Calu3 (cell line): ENCODE measurements around the gene ZCCHC17. TPM values are rescaled to one million over a fixed set of nuclear protein-coding genes. Genes with fewer than 3 reads are reported as not detected.

Experiments
- BruUV-seq: library from RNA; stranded (reverse); fragments of 400-500 nt; replicated peaks from 2 replicates; lab custom pipeline; 2021; lab: Mats Ljungman, UMichigan
- CTCF ChIA-PET: fragments of 300-600 bp; sonication (Branson Sonifier 250); formaldehyde crosslinking; loops from one replicate; lab custom pipeline; 2022; ENCODE audit warnings: antibody characterized with exemption; lab: Charles Lee
- DNase-seq: peaks from one replicate; pipeline ENCODE4 v3.0.0; 2022
- H3K27ac Mint-ChIP-seq: one replicate; pipeline ENCODE4 v1.8.0; 2022; ENCODE audit warnings: mixed read lengths; ENCODE audit not compliant: unreplicated experiment
- H3K27me3 Mint-ChIP-seq: one replicate; pipeline ENCODE4 v1.8.0; 2022; ENCODE audit warnings: mixed read lengths; ENCODE audit not compliant: unreplicated experiment
- H3K36me3 Mint-ChIP-seq: one replicate; pipeline ENCODE4 v1.8.0; 2022; ENCODE audit warnings: mild to moderate bottlenecking, moderate library complexity, mixed read lengths; ENCODE audit not compliant: insufficient read depth, unreplicated experiment
- H3K4me1 Mint-ChIP-seq: one replicate; pipeline ENCODE4 v1.8.0; 2022; ENCODE audit warnings: mild to moderate bottlenecking, low read depth, mixed read lengths; ENCODE audit not compliant: unreplicated experiment
- H3K4me3 Mint-ChIP-seq: one replicate; pipeline ENCODE4 v1.8.0; 2022; ENCODE audit warnings: mild to moderate bottlenecking, low read depth, moderate library complexity, mixed read lengths; ENCODE audit not compliant: unreplicated experiment
- H3K9me3 Mint-ChIP-seq: one replicate; pipeline ENCODE4 v1.8.0; 2022; ENCODE audit warnings: low read depth, mixed read lengths; ENCODE audit not compliant: unreplicated experiment
- CTCF ChIP-seq: fragments of 200-600 bp; IDR thresholded peaks from one replicate; pipeline ENCODE4 v1.8.0; 2022; ENCODE audit warnings: antibody characterized with exemption; ENCODE audit not compliant: unreplicated experiment
- intact Hi-C: fragments of 100-400 bp; cut with micrococcal nuclease; formaldehyde crosslinking; loops from one replicate; pipeline ENCODE4 v1.10.0; 2022; ENCODE audit not compliant: unreplicated experiment
- total RNA-seq: library from RNA; stranded (reverse); gene quantifications from 2 replicates; pipeline ENCODE4 v1.2.3, GENCODE V29; 2022

The ZCCHC17 gene
- total RNA-seq, 1 experiment from 2014 or later, result 28.5 TPM

- peaks cover 39% of the 10 kb centered on the region for H3K4me1 Mint-ChIP-seq
- H3K36me3 Mint-ChIP-seq, result peaks cover 5% of the 10 kb centered on the region
- peak within 1 kb of the TSS; percentile 52 for H3K4me3 Mint-ChIP-seq
- no peaks in the 10 kb centered on the region for H3K27me3 Mint-ChIP-seq
- intact Hi-C loops, result no loop called here
- TF ChIP-seq CTCF, result no peak
- DNase-seq, result peak; percentile 62
- CTCF ChIA-PET, result interaction anchor here (0.6 to 1.7 kb wide), 5 partner anchors 17 to 1692 kb away, joined by 3 to 11 read pairs (median 4); no protein-coding TSS in a partner anchor
- no TSS peak for BruUV-seq
- no peaks in the 10 kb centered on the region for H3K9me3 Mint-ChIP-seq
- H3K27ac Mint-ChIP-seq, result no peak within 1 kb of the TSS
Observed at GRCh38 chr1:31373056-31373896, 76.4 kb downstream of the ZCCHC17 start, which contains the start of gene FABP3. Gene FABP3, minus strand, starts transcription at chr1:31373076. Its CDS starts 62 bp downstream, at chr1:31373014.

- no peak for TF ChIP-seq CTCF
- Mint-ChIP-seq H3K9me3 (no peaks in the 10 kb centered on the region), H3K4me3 (peak overlapping the region; percentile 52), H3K36me3 (peaks cover 5% of the 10 kb centered on the region), H3K27me3 (no peaks in the 10 kb centered on the region), H3K4me1 (peaks cover 40% of the 10 kb centered on the region), H3K27ac (no peak overlapping the region)
- intact Hi-C loops, result no loop called here
- CTCF ChIA-PET, result interaction anchor here (0.6 to 1.7 kb wide), 5 partner anchors 17 to 464 kb away, joined by 3 to 11 read pairs (median 4); no protein-coding TSS in a partner anchor
- BruUV-seq, result no TSS peak
- no peak for DNase-seq
Observed at GRCh38 chr1:31373897-31374486, 77.2 kb downstream of the ZCCHC17 start.

- no peaks in the 10 kb centered on the region for H3K27me3 Mint-ChIP-seq
- peaks cover 40% of the 10 kb centered on the region for H3K4me1 Mint-ChIP-seq
- CTCF ChIA-PET, result interaction anchor here (0.6 to 1.7 kb wide), 3 partner anchors 12 to 465 kb away, joined by 3 to 11 read pairs (median 4); no protein-coding TSS in a partner anchor
- no peak for DNase-seq
- H3K27ac Mint-ChIP-seq, result no peak overlapping the region
- no peak for TF ChIP-seq CTCF
- peaks cover 5% of the 10 kb centered on the region for H3K36me3 Mint-ChIP-seq
- intact Hi-C loops, result no loop called here
- no peaks in the 10 kb centered on the region for H3K9me3 Mint-ChIP-seq
- no TSS peak for BruUV-seq
- H3K4me3 Mint-ChIP-seq, result no peak overlapping the region
Observed at GRCh38 chr1:31374511-31375196, 77.8 kb downstream of the ZCCHC17 start.

GRCh38 chr1:31376375-31377134 lies 79.7 kb downstream of the ZCCHC17 start:
- H3K9me3 Mint-ChIP-seq, result no peaks in the 10 kb centered on the region
- no peak overlapping the region for H3K27ac Mint-ChIP-seq
- H3K27me3 Mint-ChIP-seq, result no peaks in the 10 kb centered on the region
- no peak for TF ChIP-seq CTCF
- no peak overlapping the region for H3K4me3 Mint-ChIP-seq
- no peak for DNase-seq
- peaks cover 39% of the 10 kb centered on the region for H3K4me1 Mint-ChIP-seq
- BruUV-seq, result no TSS peak
- peaks cover 5% of the 10 kb centered on the region for H3K36me3 Mint-ChIP-seq
- intact Hi-C loops, result no loop called here
- CTCF ChIA-PET, result interaction anchor here (1.3 kb wide), 1 partner anchor 14 kb away, joined by 4 read pairs; no protein-coding TSS in a partner anchor
